DMS 273 treated with DMSO at 0.1 percent for 48 hours (cell line): Measurements from ENCODE around the gene NKX1-2.

Source experiments
- DNase-seq: peaks from one replicate; lab custom pipeline; 2025; lab: John Stamatoyannopoulos, UW

NKX1-2 gene

GRCh38 chr10:124476043-124476725 is 26.3 kb upstream of the NKX1-2 start:
- no peak for DNase-seq

DNA sequence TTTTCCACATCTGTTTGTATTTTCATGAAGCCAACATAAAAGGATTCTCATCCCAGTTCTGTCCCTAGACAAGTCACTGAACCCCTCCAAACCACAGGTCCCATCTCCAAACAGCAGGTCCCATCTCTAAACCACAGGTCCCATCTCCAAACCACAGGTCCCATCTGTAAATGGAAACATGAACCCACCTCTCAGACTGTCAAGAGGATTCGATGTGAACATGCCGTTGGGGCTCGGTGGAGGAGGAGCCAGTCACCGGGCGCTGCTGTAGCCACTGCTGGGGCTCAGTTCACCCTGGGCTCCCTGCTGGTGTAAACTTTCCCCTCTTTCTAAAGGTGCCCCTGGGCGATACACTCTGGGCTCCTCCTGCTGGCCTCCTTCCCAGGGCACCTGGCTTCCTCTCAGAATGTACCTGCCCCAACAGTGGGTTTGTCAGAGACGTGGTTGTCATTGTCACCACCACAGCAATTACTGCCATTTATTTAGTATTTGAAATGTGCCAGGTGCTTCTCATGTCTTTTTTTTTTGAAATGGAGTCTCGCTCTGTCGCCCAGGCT is 24.8 kb upstream of the NKX1-2 start:
- no peak for DNase-seq

- no peak for DNase-seq
These were observed 23.2 kb upstream of the NKX1-2 start for GRCh38 chr10:124473070-124473469.

GRCh38 chr10:124472071-124472470 is 22.2 kb upstream of the NKX1-2 start:
- DNase-seq = no peak

- no peak for DNase-seq
These were observed 21.0 kb upstream of the NKX1-2 start for GRCh38 chr10:124470544-124471434.

DNA sequence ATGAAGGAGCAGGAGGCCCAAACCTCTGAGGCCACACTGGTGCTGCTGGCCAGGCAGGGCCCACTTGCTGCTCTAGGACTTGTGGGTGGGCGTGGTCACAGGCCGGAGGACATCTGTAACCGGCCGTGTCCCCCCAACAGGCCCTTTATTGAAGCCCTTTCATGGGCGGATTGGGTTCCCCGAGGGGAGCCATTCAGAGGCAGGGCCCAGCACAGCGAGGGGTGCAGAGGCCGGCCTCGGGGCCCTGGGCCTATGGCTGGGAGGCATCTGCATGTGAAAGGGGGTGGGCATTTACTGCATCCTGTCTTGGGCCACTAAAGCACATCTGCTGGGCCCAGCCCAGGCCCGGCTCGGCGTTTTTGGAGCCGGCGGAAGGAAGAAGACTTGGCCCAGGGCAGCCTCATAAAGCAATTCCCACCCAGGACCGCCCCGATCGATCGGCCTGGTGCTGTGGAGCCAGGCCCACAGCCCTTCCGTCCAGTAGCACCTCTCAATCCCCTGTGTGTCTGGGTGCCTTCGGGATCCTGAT is 20.2 kb upstream of the NKX1-2 start:
- DNase-seq = no peak

DNA sequence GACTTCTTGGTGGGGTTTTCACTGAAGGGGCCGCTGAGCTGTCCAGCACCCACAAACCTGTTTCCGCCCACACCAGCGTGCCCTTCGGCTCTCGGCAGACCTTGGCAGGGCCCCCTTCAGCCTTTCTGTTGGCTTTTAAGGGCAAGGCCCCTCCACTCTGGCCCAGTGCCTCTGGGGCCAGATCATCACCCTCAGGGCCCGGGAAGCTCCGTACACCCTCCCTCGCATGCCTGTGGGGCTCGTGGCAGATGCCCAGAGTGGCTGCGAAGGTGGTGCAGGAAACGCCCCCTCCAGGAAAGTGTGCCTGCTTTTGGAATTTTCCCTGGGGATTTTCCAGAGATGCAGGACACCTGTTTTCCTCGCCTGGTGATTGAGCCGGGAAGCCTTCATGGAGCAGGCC is 18.8 kb upstream of the NKX1-2 start:
- DNase-seq = no peak

DNA sequence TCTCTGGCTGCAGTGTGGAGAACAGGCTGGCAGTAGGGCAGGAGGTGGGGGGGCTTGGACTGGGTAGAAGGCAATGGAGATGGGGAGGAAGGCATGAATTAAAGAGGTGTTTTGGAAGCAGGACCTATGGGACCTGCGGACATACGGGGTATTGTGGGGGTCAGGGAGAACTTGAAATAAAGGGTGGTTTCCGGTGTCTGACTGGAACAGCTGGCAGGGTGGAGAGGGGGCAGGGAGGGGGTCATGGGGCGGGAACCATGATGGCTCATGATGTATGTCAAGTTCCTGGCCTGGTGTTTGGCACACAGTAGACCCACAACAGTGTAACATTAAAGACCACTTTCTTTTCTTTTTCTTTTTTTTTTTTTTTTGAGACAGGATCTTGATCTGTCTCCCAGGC is 17.3 kb upstream of the NKX1-2 start:
- DNase-seq = no peak

- DNase-seq = no peak
These were observed 16.1 kb upstream of the NKX1-2 start for GRCh38 chr10:124465777-124466488.

GRCh38 chr10:124465003-124465776 is 15.4 kb upstream of the NKX1-2 start:
- no peak for DNase-seq

DNA sequence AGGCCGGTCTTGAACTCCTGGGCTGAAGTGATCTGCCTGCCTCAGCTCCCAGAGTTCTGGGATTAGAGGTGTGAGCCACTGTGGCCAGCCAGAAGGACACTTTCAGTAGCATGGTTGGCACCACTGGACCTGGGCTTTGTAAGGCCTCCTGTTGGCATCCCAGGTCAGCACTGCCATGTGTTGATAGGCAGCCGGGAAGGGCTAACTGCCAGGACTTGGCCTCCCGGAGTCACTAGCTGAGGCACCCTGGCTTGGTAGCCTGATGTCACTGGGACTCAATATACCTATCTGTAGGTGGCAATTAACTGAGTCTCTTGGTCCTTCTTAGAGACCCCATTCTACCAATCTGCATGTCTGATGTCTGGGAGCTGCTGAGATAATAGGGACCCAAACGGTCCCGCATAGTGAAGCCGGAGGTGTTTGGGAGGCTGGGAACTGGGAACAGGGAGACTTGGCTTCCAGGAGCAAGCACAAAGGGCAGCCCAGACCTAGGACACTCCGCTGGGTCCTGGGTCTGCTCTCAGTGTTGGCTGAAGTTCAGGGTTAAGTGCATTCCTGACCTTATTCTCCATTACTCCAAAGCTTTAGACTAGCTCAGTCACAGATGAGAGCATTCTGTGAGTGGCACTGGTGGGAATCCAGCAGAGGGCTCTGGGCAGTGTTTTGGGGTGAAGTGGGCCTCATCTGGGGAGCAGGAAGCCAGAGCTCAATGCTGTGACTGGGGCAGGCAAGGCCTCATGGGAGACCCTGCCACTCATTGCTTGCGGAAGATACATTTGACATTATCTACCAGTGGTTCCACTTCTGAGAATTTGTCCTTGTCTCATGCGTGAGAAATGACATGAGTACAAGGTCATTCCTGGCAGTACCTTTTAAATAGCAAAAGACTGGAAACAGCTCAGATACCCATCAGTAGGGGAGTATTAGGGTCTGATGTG is 14.5 kb upstream of the NKX1-2 start:
- no peak for DNase-seq

GRCh38 chr10:124462348-124462695 is 12.5 kb upstream of the NKX1-2 start:
- no peak for DNase-seq

- no peak for DNase-seq
These were observed 12.0 kb upstream of the NKX1-2 start, which contains the start of gene LHPP for GRCh38 chr10:124461642-124462347. Gene LHPP (plus strand): TSS chr10:124461823. CDS start chr10:124461863, 40 bp downstream.

- DNase-seq = no peak
These were observed 10.3 kb upstream of the NKX1-2 start for GRCh38 chr10:124460144-124460543.

- DNase-seq = no peak
These were observed 9.6 kb upstream of the NKX1-2 start for GRCh38 chr10:124459395-124459794.

GRCh38 chr10:124458889-124459288 is 9.1 kb upstream of the NKX1-2 start:
- no peak for DNase-seq

GRCh38 chr10:124458473-124458872 is 8.6 kb upstream of the NKX1-2 start:
- DNase-seq = no peak

GRCh38 chr10:124455441-124455840 is 5.6 kb upstream of the NKX1-2 start:
- no peak for DNase-seq

DNA sequence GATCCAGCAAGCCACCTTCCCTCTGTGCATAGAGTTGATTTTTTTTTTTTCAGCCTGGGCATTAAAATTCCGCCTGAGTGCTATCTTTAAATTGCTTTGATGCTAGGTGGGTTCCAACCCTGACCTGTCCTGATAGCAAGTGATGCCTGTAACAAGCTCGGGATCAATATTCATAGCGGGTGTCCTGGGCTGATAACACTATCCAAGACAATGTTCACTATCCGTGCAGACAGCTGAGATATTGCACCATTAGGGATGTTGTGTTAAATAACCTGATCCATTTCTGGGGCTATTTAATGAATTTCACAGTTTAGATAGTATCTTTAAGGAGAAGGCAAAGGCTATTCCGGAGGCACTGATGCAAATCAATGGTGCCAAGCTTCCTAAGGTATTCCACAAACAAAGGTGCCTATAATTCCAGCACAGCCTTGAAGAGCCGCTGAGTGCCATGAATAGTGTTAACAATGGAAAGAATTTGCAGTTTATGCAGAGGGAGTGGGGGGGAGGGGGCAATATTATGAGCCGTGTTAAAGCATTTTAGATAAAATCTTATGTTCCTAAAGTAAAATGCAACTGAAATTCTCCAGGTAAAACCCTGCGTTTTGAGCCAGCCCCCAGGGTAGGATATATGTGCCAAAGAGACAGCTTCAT is 4.2 kb upstream of the NKX1-2 start:
- DNase-seq = no peak
